GM19351 (cell line): ENCODE data around the gene PCDHGB5.

Source experiments
- ATAC-seq: cut with Tn5 transposase; IDR thresholded peaks from one replicate; pipeline ENCODE4 v1.9.1; 2021; ENCODE audit warnings: mild to moderate bottlenecking, moderate library complexity; ENCODE audit not compliant: unreplicated experiment

The PCDHGB5 gene

DNA sequence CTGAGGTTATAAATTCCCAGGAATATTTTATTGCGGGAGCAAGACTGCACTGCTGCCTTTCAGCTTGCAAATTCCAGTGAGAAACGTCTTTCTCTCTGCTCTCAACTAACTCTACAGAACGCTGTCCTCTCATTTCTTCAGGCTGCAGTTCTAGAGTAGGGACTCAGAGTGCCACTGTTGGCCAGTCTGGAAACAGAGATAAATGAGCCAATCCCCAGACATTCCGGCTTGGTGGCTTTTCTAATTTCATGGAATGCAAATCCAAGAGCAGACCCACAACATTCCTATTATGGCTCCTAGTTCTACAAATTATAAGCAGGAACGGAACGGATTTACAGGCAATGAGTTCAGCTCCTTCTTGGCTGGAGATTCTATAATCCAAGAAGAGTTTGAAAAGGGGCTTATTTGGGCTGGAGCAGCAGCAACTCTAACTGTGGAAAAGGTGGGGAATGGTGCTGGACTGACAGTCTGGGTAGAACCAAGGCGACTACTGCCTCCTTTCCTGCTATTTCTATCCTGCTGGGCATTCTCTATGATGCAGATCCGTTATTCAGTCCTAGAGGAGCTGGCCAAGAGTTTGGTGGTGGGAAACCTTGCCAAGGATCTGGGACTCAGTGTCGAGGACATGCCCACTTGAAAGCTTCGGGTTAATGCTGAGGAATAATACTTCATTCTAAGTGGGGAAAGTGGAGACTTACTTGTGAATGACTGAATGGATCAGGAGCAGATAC lies 41.8 kb downstream of the PCDHGB5 start:
- ATAC-seq = no peak

- no peak for ATAC-seq
Measured at GRCh38 chr5:141440341-141440740, 42.6 kb downstream of the PCDHGB5 start.

- no peak for ATAC-seq
Measured at GRCh38 chr5:141441571-141442170, 43.9 kb downstream of the PCDHGB5 start.
